ENCODE measurements around the gene SMIM29.
A peak's percentile ranks its signal among the peaks of the same experiment; 100 is the strongest.

SMIM29 gene

GRCh38 chr6:34223956-34224940 is 24.6 kb downstream of the SMIM29 start:
- DNase-seq: peak; percentile 98

- DNase-seq: no peak
Observed at GRCh38 chr6:34223381-34223955, 25.3 kb downstream of the SMIM29 start.

- no peak for DNase-seq
Observed at GRCh38 chr6:34218691-34219090, 30.1 kb downstream of the SMIM29 start.

GRCh38 chr6:34213772-34214171 is 35.0 kb downstream of the SMIM29 start:
- no peak for DNase-seq

- DNase-seq: no peak
Observed at GRCh38 chr6:34207695-34208443, 40.9 kb downstream of the SMIM29 start.

GRCh38 chr6:34206726-34207125 is 42.1 kb downstream of the SMIM29 start:
- DNase-seq: no peak

GRCh38 chr6:34205916-34206315 is 42.9 kb downstream of the SMIM29 start:
- no peak for DNase-seq

- no peak for DNase-seq
Observed at GRCh38 chr6:34205466-34205865, 43.3 kb downstream of the SMIM29 start.

- no peak for DNase-seq
Observed at GRCh38 chr6:34204693-34205092, 44.1 kb downstream of the SMIM29 start.

- no peak for DNase-seq
Observed at GRCh38 chr6:34202329-34203201, 46.2 kb downstream of the SMIM29 start.

GRCh38 chr6:34201455-34202107 is 47.2 kb downstream of the SMIM29 start:
- no peak for DNase-seq

- DNase-seq: no peak
Observed at GRCh38 chr6:34200340-34200971, 48.4 kb downstream of the SMIM29 start.

- DNase-seq: no peak
Observed at GRCh38 chr6:34196833-34197195, 52.0 kb downstream of the SMIM29 start.

Measured in CD4-positive, alpha-beta T cell treated with Interleukin-4 for 4 hours (primary cell).